Adipose tissue (tissue), 3 donors: Measurements from ENCODE around the gene TEPSIN. TPM values are rescaled to one million over a fixed set of nuclear protein-coding genes. Genes with fewer than 3 reads are reported as not detected.

Experiments
- H3K27ac ChIP-seq: one replicate; pipeline ENCODE4 v1.5.1; 2013; ENCODE audit warnings: low read depth, low read length
- WGBS, 3 donors: extraction: QIAGEN DNeasy Blood & Tissue Kit; methylation state at CpG; one replicate each; pipeline ENCODE4 v1.1.7; 2013; 5-methylcytosine and 5-hydroxymethylcytosine counted together
- polyA plus RNA-seq, 3 donors: library from polyadenylated mRNA; stranded (reverse); fragments of 200-250 nt; gene quantifications; one replicate each; pipeline ENCODE4 v1.2.3, GENCODE V29; 2013
- donor health status: healthy with polysubstance abuse.
- donor health status: Bipolar disorder and iron deficiency.
- donor health status: healthy.

The TEPSIN gene
- polyA plus RNA-seq, 3 donors = 22.7 to 24.7 (median 24.0) TPM

- no peak overlapping the region for H3K27ac ChIP-seq
- 89 to 95% (median 93%) methylated on average over 9 of the region's 9 CpGs for WGBS, 3 donors
These were observed 26.5 kb downstream of the TEPSIN start for GRCh38 chr17:81212365-81212764.

DNA sequence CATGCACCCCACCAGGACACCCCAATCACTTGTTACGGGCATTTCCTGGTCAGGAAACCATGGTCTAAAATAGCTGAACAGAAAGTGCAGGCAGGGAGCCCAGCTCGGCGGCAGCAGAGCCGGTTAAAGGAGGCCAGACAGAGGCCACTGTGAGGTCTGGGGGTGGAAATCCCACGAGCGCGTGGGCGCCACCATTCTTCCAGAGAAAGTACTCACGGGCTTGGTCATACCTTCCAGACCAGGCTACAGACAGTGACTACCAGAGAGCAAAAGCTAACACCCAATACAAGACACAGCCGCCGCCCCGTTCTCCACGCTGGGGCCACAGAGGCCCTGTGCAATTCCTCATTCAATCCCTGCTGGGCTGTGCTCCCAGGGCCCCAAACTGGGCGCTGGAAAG lies 28.0 kb downstream of the TEPSIN start:
- WGBS, 3 donors = 52 to 71% (median 53%) methylated on average over 14 of the region's 14 CpGs
- H3K27ac ChIP-seq = no peak overlapping the region

GRCh38 chr17:81210466-81210865 lies 28.4 kb downstream of the TEPSIN start:
- WGBS, 3 donors = 61 to 85% (median 64%) methylated on average over 10 of the region's 10 CpGs
- H3K27ac ChIP-seq = no peak overlapping the region

DNA sequence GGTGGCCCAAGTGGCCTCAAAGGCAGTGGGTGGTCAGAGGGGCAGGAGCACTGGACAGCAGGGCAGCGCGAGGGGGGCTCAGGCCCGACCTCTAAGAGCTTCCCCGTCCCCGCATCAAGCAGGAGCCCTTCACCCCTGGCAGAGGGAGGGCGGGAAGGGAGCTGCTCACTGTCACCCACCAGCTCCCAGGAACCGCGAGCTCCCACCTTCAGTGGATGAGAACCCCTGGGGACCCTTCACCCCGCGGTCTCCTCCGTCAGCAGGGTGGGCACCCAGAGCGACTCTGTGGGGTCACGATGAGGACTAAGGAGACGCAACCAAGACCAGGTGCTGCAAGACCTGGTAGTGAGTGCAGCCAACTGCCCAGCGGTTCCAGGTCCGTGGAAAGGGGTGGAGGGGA lies 29.7 kb downstream of the TEPSIN start:
- WGBS, 3 donors = 95 to 98% (median 96%) methylated on average over 16 of the region's 16 CpGs
- no peak overlapping the region for H3K27ac ChIP-seq

DNA sequence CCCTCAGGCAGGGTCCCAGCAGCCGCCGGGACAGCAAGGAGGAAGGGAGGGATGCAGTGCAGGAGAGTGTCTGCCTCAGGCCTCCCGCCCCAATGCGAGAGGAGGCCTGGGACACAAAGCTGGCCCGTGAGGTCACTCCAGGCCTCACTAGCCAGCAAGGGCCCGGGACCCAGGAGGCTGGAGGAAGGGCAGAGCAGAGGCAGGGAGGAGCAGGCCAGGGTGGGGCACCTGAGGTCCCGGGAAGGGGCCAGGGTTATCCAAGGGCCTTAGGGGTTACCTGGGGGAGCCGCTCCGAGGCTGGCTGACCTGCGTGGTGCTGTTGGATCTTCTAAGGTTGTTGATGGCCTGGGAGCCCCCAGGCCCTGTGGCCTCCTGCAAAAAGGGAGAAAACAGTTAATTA lies 30.2 kb downstream of the TEPSIN start:
- no peak overlapping the region for H3K27ac ChIP-seq
- WGBS, 3 donors = 93 to 98% (median 93%) methylated on average over 8 to 10 of the region's 10 CpGs

GRCh38 chr17:81207610-81208581 lies 31.0 kb downstream of the TEPSIN start:
- H3K27ac ChIP-seq = no peak overlapping the region
- 81 to 89% (median 84%) methylated on average over 20 to 21 of the region's 21 CpGs for WGBS, 3 donors

DNA sequence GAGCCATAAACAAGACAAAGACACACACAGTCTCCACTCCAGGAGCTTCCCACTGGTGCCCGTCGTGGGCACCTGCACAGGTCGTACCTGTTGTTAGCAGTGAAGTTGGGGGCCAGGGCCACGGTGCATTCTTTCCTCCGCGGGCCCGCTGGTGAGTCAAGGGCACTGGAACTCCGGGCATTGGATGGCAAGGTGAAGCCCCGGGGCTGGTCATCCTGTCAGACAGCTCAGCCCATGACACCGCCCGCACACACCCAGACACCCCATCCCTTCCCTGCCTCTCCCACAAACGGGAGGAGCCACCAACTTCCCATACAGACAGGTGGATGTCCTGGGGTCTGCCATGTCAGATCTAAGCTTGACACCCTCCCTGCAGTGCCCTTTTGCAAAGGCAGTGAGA lies 32.2 kb downstream of the TEPSIN start:
- no peak overlapping the region for H3K27ac ChIP-seq
- WGBS, 3 donors = 95 to 97% (median 95%) methylated on average over 12 of the region's 12 CpGs

DNA sequence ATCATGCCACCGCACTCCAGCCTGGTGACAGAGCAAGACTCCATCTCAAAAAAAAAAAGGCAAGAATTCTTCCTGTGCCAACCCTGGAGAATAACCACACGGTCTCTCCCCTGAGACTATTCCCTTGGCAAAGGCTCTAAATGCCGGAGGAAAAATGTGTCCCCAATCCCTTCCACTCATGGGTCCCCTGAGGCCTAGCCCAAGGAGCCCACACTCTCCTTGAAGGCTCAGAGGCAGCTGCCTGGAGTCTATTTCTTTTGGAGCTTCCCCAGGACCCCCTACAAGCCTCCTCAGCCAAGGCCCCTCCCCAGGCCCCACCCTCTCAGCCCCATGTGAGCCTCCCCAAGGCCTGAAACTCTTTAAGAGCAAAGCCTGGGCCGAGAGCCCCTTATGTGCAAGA lies 32.7 kb downstream of the TEPSIN start:
- 72 to 85% (median 73%) methylated on average over 4 of the region's 4 CpGs for WGBS, 3 donors
- no peak overlapping the region for H3K27ac ChIP-seq

DNA sequence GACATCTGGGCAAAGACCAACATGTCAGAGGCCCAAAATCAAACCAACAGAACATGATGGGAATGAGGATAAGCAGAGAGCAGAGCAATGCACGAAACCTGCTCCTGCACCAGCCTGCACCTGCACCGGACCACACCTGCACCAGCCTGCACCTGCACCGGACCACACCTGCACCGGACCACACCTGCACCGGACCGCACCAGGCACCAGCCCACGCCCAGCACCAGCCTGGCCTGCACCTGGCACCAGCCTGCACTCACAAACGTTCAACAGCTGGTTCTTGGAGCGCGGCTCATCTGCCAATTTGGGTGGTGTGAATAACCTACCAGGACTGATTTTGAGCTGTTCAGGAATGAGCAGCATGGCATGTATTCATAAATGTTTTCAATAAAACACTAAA lies 34.3 kb downstream of the TEPSIN start:
- 86 to 87% (median 87%) methylated on average over 10 of the region's 10 CpGs for WGBS, 3 donors
- H3K27ac ChIP-seq = no peak overlapping the region

- WGBS, 3 donors = 94 to 95% (median 95%) methylated on average over 20 of the region's 20 CpGs
- no peak overlapping the region for H3K27ac ChIP-seq
These were observed 35.7 kb downstream of the TEPSIN start for GRCh38 chr17:81203136-81203535.

- WGBS, 3 donors = 93 to 98% (median 94%) methylated on average over 10 of the region's 10 CpGs
These were observed 36.5 kb downstream of the TEPSIN start for GRCh38 chr17:81202318-81202717.

DNA sequence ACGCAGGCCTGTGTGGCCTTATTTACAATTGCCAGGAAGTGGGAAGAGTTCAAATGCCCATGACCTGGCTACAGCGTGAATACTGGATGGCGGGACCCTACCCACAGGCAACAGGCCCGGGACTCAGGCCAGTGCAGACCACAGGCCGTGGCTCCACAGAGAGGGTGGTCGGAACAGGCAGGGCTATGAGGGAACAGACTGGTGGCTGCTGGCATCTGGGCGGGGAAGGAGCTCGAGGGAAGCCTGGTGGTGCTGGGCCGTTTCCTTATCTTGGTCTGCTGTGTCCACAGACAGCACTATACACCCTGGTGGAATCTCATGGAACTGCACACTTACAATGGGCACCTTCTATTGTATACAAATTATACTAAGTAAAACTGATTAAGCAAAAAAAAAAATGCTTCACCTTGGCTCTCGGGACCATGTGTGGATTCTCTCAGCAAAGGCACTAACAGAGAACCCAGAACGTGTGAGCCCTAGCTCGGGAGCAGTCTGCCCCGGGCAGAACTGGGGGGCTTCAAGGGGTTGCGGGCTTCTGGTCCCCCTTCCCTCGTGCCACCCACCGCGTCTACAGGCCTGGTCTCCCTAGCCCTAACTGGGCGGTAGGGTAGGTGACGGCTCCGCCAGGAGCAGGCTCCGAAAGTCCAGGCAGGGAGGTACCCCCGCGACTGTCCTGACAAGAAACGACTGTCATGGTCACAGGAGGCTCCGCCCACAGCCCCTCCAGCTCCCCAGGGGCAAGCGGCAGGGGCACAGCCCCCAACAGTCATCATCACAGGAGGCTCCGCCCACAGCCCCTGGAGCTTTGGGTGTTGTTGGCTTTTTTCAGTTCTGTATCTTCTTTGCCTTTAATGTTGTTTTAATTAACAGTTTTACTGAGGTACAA lies 37.9 kb downstream of the TEPSIN start:
- 53 to 68% (median 66%) methylated on average over 27 of the region's 27 CpGs for WGBS, 3 donors
- no peak overlapping the region for H3K27ac ChIP-seq

More at GRCh38 chr17:81202318-81202717, 36.5 kb downstream of the TEPSIN start:
- no peak overlapping the region for H3K27ac ChIP-seq

- 88 to 95% (median 90%) methylated on average over 18 of the region's 18 CpGs for WGBS, 3 donors
- no peak overlapping the region for H3K27ac ChIP-seq
These were observed 38.7 kb downstream of the TEPSIN start for GRCh38 chr17:81200201-81200600.

- WGBS, 3 donors = 93 to 96% (median 93%) methylated on average over 18 of the region's 18 CpGs
- no peak overlapping the region for H3K27ac ChIP-seq
These were observed 39.4 kb downstream of the TEPSIN start for GRCh38 chr17:81199482-81199830.

DNA sequence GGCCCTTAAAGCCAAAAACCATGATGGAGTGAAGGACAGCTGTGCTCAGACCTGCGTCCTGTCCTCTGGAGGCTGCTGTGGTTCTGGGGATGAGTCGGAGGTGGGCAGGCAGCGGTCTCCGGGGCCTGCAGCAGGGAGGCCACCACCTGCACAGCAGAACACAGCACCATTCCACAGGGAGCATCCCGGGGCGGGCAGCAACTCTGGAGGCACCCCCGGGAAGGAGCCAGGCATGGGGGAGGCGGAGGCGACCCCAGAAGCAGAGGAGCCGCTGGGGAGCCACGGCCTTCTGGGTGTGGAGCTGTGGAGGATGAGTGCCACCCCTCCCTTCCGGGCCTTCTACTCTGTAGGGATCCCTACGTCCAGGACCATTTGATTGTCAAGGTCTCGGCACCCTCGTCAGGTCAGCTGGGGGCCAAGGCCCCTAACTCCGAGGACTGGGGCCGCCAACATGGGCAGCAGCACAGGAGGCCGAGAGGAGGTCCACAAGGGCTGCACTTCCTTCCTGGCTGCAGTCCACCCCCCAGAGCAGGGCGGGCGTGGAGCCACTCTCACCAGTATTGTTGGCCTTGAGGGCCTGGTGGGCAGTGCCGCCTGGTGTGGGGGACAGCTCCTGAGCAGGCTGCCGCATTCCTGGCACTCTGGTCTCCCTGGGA lies 39.9 kb downstream of the TEPSIN start:
- WGBS, 3 donors = 86 to 90% (median 89%) methylated on average over 21 to 22 of the region's 22 CpGs

DNA sequence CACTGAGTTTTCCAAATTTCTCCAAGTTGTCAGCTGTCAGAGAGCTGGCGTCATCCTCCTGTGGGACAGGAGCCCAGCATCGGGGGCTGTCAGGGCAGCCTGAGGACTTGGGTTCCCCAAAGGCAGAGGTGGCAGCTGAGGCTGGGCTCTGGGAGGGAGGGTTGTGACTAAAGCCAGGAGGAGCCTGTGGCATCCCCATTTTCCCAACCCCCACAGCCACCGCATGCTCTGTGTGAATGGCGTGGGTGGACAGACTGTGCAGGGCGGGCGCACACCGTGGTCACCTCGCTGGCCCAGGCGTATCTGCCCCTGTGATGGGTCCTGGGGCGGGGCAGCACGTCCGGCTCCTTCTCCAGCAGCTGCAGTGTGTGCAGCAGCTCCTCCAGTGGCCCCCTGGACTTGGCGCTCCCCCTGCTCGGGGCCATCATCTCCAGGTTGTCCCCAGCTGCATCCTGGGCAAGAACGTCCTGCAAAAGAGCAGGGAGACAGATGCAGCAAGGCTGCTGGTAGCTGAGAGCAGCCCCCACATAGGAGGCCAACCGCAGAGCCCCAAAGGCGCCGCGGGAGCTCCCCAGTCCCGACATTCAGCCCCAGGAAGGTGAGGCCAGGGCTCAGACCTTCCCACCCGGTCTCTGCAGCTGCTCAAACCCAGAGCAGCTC lies 40.9 kb downstream of the TEPSIN start:
- H3K27ac ChIP-seq = no peak overlapping the region
- 85 to 96% (median 86%) methylated on average over 19 to 21 of the region's 21 CpGs for WGBS, 3 donors

More for the DNA sequence above, 39.9 kb downstream of the TEPSIN start:
- no peak overlapping the region for H3K27ac ChIP-seq

- 71 to 85% (median 83%) methylated on average over 9 to 14 of the region's 14 CpGs for WGBS, 3 donors
- no peak overlapping the region for H3K27ac ChIP-seq
These were observed 41.5 kb downstream of the TEPSIN start for GRCh38 chr17:81197409-81197795.
